ENCODE data around the gene TBC1D5.

Gene TBC1D5

GRCh38 chr3:17125738-17126442 lies 616.5 kb downstream of the TBC1D5 start:
- Histone ChIP-seq H3K27me3 (no peaks in the 10 kb centered on the region), H3K9me3 (no peaks in the 10 kb centered on the region), H3K4me1 (no peaks in the 10 kb centered on the region), H3K27ac (no peak overlapping the region), H3K36me3 (no peaks in the 10 kb centered on the region), H3K4me3 (no peak overlapping the region)
- no peak for TF ChIP-seq CTCF (IDR thresholded peaks at IDR 0.05)
- no peak for DNase-seq
- intact Hi-C loops (cut with DNase I; ENCODE audit: low total_unique reads): no loop called here

- H3K9me3 ChIP-seq: no peaks in the 10 kb centered on the region
- intact Hi-C loops (cut with DNase I; ENCODE audit: low total_unique reads): no loop called here
- no peak overlapping the region for H3K27ac ChIP-seq
- no peak overlapping the region for H3K4me3 ChIP-seq
- H3K27me3 ChIP-seq: no peaks in the 10 kb centered on the region
- no peak for DNase-seq
- no peaks in the 10 kb centered on the region for H3K36me3 ChIP-seq
- no peaks in the 10 kb centered on the region for H3K4me1 ChIP-seq
- no peak for TF ChIP-seq CTCF (IDR thresholded peaks at IDR 0.05)
These were observed 619.7 kb downstream of the TBC1D5 start for GRCh38 chr3:17122758-17123157.

GRCh38 chr3:17121336-17121735 lies 621.1 kb downstream of the TBC1D5 start:
- Histone ChIP-seq H3K27ac (no peak overlapping the region), H3K9me3 (no peaks in the 10 kb centered on the region), H3K4me1 (no peaks in the 10 kb centered on the region), H3K4me3 (no peak overlapping the region), H3K36me3 (no peaks in the 10 kb centered on the region), H3K27me3 (no peaks in the 10 kb centered on the region)
- DNase-seq: no peak
- intact Hi-C loops (cut with DNase I; ENCODE audit: low total_unique reads): no loop called here
- no peak for TF ChIP-seq CTCF (IDR thresholded peaks at IDR 0.05)

GRCh38 chr3:17120115-17120514 lies 622.3 kb downstream of the TBC1D5 start:
- Histone ChIP-seq H3K9me3 (no peaks in the 10 kb centered on the region), H3K36me3 (no peaks in the 10 kb centered on the region), H3K4me3 (no peak overlapping the region), H3K27ac (no peak overlapping the region), H3K27me3 (no peaks in the 10 kb centered on the region), H3K4me1 (no peaks in the 10 kb centered on the region)
- no peak for DNase-seq
- no peak for TF ChIP-seq CTCF (IDR thresholded peaks at IDR 0.05)
- intact Hi-C loops (cut with DNase I; ENCODE audit: low total_unique reads): no loop called here

GRCh38 chr3:17119201-17120072 lies 623.0 kb downstream of the TBC1D5 start:
- no peaks in the 10 kb centered on the region for H3K4me1 ChIP-seq
- TF ChIP-seq CTCF (IDR thresholded peaks at IDR 0.05): no peak
- H3K36me3 ChIP-seq: no peaks in the 10 kb centered on the region
- H3K27ac ChIP-seq: no peak overlapping the region
- intact Hi-C loops (cut with DNase I; ENCODE audit: low total_unique reads): no loop called here
- no peak overlapping the region for H3K4me3 ChIP-seq
- no peaks in the 10 kb centered on the region for H3K27me3 ChIP-seq
- H3K9me3 ChIP-seq: no peaks in the 10 kb centered on the region
- no peak for DNase-seq
